NCI-H82 treated with DMSO at 0.1 percent for 48 hours (cell line): ENCODE data around the gene SEMA3C.

Source experiments
- DNase-seq: peaks from one replicate; lab custom pipeline; 2025; ENCODE audit not compliant: unreplicated experiment; lab: John Stamatoyannopoulos, UW

SEMA3C gene

DNA sequence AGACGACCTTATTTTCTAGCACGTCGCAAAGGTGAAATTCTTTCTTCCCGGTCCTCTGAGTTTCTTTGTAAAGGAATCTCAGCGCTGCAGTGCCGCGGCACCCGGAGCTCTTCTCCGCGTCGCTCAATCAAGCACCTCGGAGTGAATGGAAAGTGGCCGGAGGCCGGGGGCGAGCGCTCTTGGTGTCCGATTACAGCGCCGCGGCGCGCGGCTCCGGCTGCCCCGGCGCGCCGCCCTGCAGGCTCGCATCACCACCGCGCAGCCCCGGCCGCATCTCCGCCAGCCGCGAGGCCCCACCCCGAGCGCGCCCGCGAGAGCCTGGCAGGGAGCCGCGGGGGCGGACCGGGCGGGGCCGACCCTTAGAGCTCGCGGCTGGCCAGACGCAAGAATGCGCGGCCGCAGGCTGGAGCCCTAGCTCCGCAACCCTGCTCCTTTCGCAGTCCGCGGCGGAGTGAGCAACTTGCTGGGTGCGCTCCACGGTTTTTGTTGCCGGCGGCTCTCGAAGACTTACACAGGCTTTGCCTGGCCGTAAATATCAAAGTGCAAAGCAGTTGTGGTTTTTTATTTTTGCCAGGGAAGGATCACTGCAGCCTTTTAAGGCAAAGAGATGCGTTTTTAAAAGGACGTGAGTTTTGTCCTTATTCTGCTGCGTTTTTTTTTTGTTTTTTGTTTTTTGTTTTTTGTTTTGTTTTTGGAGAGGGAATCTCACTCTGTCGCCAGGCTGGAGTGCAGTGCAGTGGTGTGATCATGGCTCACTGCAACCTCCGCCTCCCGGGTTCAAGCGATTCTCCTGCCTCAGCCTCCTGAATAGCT is at the start of gene SEMA3C:
SEMA3C (minus strand) TSS at position 143 of the 813 bp plus-strand sequence. CDS start 2,270 bp downstream, outside the sequence.
- peak; percentile 55 for DNase-seq

DNA sequence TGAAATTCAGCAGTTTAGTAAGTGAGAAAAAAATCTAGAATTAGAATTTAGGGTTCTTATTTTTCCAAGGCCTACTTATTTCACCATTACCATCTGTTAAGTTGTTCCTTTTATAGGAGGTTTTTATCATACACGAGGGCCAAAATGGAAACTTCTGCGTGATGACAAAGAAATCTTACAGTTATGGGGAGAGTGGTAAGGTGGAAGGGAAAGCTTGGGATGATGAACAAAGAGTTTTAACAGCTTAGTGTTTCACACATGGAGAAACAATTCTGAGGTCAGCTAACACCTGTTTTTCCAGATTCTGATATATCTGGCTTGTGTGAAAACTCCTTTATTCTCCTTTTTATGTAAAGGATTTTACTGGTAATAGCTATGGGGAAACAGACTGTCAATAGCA is 49.8 kb upstream of the SEMA3C start:
- DNase-seq, result no peak

DNA sequence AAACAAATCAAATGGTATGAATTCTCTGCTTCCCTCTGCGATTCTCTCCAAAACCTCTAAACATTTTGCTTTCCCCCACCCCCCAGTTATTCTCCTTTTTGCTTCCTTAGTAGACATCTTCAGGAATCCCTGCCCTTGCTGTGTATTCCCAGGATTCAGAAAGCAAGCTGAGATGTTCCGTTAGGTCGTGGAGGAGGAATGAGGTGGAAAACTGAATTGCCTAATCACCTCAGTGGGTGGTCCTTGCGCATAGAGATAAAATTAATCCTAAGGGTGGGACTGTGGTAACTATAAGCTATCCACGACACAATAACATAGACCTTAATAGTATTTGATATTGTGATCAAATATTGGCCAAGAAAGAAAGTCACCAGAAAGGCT is 49.1 kb upstream of the SEMA3C start:
- no peak for DNase-seq

DNA sequence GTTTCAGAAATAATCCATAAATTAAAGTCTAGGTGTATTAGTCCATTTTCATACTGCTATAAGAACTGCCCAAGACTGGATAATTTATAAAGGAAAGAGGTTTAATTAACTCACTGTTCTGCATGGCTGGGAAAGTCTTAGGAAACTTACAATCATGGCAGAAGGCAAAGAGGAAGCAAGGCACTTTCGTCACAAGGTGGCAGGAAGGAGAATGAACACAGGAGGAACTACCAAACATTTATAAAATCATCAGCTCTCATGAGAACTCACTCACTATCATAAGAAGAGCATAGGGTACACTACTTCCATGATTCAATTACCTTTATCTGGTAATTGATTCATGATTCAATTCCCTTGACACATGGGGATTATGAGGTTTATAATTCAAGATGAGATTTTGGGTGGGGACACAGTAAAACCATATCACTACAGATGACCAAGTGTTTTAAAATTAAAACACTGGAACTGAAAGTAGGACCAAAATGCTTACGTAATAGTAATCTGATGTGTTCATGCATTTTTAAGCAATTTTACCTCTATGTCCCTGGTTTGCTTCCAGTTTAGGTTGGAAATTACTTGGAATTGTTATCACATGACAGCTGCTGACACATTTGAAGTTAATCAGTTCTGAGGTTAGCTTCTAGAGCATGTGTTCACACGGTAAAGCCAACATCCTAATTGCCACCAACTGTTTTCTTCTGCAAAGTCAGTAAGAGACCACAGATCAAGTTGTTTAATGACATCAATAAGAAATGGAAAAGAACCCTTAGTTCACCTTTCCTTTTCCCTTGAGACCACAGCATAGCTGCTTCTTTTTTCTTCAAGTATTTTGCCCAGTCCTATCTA is 48.4 kb upstream of the SEMA3C start:
- DNase-seq, result peak; percentile 46

DNA sequence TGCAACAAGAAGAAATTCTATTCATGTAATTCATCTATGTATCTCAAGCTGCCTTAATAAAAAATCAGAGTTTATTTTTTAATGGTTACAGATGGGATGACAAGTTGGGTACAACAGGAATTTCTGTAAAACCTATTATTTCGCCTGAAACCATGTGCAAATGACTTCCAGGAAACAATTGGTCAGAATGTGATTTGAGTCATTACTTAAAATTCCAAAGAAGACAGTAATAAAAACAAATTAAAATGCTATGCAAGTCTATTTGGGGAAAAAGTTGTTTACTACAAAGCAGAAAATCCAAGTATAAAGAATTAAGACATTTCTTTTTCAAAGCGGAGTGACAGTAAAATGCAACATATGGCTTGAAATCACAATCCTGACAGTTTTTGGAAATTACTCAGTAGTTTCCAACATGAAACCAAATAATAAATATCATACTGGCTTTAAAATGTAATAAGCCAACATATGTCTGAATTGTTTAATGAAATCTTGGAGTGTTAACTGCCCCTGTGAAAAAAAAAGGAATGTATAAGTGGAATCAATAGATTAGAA is 41.5 kb upstream of the SEMA3C start:
- DNase-seq, result no peak

DNA sequence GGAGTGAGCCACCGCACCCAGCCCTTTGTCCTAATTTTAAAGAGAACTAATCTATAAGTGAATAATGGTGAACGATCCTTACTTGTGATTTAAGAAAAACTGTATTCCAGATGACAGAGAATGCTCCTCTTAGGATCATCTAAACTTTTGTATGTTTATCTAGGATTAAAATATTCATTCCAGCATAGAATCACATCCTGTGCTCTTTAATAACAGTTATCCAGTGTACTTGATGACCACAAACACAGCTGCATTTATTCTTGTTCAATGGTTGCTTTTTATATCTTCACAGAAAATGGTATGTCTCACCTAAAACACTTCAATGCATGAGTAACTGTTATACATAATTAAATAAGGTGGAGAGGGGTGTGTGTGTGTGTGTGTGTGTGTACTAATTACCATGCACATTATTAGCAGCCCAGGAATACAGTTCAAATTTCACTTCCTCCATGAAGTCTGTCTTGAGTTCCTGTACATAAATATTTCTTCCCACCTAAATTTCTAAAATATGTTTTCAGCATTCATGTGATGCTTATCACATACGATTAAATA is 38.5 kb upstream of the SEMA3C start:
- no peak for DNase-seq

DNA sequence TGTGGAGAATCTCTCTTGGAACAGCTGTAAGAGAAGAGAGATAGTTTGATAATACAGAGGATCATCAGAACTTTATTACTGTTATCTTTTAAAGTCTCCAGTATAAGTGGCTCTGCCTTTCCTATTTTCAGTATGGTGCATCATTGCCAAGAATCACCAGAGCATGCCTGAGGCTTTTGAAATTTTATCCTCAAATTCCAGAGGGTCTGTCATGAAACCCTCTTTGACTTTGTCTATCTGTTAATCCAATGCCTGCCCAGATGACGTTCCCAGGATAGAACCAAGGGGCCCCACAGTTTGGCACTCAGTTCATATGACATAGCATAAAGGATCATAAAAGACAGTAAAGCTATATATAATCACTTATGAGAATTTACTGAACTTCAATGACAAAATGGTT is 35.3 kb upstream of the SEMA3C start:
- no peak for DNase-seq

DNA sequence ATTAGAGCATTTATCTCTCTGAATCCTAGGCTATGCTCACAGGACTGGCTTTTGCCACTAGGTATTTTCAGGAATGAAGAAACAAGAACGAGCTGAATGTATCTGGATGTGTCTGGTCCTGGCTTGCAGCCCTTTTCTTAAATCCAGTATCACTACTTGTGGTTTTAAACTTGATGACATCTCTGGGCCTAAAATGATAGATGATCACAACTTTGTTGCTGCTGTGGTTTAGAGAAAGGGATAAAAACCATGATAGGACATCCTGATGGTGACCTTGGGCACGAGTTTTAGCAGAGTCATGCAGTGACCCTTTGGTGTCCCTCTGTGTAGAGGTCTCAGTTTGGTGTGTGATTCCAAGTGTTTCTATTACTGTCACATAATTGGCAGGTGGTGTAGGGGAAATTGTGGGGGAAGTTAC is 31.7 kb upstream of the SEMA3C start:
- no peak for DNase-seq

DNA sequence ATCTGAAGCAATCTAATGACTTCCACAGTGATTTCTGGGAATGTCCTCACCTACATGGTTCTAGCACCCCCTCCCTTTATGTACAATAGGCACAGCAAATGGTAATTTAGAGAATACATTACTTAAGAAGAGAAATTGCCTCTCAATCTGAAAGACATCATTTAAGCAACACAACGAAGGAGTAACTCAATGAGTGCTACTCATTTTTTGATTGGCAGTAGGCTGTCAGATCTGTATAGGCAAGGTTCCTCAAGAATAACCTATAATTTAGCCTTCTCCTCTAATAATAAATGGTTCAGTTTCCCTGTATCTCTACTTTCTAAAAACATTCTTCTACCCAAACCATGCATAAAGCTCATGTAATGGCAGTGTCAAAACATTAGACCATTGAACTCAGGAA is 30.6 kb upstream of the SEMA3C start:
- DNase-seq, result no peak

DNA sequence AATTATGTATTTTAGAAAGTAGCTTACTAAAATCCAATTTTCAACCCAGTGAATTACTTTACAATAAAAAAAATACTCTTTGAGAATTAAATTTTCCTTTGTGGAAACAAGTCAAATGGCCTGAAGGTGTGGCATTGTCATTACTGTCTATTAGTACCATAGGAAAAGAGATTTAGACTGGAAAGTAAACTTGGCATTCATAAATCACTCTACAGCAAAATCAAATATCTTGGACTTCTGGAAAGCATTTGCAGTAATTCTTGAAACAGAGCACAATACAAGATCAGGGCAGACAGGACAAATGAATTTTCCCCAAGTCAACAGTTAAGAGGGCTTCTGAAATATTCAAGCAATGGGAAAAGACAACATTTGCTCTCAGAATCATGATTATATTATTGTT is 28.0 kb upstream of the SEMA3C start:
- no peak for DNase-seq

DNA sequence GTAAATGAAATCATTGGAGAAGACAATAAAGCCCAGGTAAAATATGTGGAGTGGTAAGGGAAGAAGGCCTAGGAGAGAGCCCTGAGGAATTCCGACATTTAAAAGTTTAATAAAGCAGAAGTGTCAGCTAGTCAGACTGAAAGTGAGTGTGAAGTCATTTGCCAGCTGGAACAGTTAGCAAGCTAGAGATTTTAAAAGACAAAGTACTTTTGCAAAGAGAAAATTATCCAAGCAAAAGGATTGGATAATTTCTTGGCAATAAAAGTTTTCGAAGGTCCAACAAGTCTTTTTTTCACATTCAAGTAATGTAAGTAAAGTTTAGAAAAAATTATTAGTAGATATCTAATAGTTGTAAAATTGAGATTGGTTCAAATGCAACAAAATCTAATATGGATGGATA is 27.1 kb upstream of the SEMA3C start:
- DNase-seq, result no peak

DNA sequence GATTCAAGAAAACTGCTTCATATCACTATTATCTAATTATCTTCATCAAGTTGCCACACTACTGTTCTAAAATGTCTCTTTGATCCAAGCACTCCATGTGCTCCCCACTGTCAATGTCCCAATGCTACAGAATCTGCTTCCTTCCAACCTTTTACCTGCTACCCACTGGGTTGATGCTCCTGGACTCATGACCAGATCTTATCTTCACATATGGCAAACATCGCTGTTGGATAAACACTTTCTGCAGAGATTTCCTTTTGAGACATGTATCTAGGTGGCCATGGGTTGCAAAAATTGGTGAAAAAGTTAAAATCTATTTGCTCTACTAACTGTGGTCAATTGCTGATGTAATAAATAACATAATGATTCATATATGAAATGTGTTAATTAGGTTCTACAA is 24.5 kb upstream of the SEMA3C start:
- no peak for DNase-seq

DNA sequence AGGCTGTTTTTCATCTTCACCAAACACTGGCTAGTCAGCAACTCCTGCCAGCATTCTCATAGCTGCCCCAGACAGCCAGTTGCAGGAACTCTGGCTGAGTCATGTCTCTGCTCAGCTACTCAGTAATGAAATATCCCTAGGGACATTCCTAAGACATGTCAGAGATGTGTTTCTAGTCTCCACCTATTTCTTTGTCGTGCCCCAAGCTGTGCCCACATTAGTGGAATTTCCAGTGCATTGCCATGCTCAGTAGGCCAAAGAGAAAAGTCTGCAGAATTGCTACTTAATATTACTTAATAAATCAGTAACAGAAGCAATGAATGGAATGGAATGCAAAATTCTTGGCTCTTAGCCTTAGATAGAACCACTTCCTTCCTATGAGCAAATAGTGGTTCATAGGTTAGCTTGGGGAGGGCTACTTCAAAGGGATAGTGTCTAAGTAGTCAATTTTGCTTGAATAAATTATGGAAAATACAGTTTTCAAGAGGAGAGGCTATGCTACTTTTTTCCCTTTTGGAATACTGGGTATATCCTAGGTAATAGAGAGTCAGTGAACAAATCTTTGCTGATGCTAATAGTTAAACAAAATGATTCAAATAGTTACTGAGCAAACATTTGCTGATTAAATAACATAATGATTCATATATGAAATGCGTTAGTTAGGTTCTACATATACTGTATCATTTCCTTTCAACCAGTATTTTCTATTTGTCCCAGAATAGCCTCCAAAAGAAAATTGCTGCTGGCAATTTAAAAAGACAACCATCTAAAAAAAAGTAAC is 23.6 kb upstream of the SEMA3C start:
- no peak for DNase-seq

DNA sequence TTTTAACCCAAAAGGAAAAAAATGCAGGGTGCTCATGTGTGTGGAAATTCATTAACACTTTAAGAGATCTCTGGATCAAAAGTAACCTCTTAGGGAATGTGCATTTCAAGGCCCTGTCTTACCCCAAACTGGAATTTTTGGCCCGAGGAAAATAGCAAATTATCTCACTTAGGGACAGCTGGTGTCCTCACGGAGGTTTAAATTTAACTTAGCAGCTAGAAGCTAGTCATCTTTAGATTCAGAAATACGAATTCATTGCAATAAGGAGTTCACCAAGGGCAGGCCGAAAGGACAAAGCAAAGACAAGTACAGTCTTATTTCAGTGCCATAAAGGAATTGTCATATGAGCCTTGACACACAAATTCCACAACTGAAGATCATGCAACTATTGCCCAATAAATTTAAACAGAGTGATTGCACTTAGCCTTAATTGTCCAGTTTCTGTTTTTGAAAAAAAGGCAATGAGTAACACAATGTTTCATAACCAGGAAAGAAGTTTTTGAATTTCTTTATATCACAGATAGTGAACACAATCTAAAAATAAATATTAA is 22.4 kb upstream of the SEMA3C start:
- no peak for DNase-seq

DNA sequence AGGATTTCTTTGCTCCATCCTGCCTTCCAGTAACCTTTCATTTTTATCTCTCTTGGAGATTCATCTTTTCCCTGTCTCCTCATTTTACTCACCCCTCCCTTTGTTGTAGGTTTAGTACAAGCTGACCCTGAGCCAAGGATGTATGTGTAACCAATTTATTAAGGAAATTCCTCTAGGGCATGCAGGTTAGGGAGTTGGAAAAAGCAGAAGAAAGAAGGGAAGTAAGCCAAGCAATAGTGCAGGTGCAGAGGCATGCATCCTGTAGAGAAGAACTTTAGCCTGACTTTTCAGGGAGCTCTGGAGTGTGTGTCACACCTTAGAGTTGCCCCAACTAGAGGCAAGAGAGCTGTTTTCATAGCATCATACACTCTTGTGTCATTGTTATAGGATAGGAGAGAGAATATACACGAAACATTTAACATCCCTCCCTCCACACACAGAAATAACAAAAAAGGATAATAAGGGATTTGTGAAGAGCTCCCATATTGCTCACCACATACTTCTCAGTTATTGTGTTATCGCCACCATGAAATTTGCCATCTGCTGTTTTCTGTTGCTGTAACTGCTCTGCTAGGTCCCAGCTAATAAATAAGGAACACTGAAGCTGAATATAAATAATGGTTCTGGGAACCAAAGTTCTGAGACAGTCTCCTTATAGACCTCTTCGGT is 21.8 kb upstream of the SEMA3C start:
- no peak for DNase-seq

DNA sequence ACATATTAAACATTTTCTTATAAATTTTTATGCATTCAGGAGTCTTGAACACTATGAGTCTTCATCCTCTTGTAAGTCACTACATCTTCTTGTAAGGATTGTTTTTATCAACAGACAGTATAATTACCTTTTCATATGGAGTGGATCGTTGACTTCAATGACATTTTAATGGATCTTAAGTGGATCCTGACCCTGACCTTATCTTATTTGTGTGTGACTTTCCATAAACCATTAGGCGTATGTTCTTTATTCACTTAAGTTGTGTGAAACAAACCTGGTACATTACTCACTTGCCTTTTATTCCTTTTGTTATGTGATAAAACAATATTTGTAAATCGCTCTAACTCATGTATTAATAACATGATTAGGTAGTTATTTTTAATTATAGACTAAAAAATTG is 18.5 kb upstream of the SEMA3C start:
- DNase-seq, result no peak

DNA sequence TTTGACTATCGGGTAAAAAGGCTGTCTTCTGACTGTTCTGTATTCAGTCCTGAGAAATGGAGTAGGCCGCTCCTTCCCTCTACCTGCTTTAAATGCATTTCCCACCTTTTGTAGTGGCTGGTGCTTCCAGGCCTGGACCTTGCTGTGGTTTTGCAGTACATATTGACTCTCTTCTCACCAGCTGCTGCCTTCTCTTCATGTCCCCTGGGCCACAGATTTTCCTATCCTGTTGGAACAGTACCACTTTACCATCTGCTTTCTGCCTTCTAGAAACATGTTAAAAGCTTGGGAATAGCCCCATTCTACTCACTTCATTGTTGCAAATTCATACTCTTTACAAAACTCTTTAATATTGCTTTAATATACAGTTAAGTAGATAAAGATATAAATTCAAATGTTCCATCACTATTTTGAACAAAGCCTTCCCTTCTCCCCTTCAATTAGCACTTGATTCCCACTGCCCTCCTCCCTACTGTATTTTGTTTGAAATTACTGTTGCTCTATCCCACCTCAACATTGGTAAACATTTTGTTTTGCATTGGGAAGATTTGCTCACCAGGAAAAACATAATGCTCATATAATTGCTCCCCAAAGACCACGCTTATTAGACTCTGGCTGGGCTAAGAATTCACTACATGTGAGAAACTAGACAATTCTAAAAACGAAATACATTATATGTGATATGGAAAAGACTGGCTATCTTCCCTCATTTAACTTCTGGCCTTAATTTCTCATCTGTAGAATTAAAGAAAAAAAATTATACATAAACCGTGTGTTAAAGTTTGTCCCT is 17.3 kb upstream of the SEMA3C start:
- DNase-seq, result no peak

DNA sequence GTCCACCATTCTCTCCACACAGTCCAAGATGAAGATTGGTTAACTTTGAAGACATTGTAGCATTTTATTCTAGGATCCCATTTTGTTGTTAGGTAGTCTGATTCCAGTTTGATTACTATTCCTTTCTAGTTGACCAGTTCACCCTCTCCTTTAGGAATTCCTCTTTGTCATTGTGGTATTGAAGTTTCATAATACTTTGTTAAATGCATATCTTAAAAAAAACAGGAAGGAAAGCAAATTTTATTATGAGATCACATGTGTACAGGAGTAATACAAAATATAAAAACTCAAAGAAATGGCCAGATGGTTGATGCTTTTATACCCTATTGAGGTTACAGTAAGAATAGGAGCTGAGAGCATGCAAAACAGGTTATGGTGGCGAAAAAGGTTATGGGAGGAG is 15.5 kb upstream of the SEMA3C start:
- no peak for DNase-seq

DNA sequence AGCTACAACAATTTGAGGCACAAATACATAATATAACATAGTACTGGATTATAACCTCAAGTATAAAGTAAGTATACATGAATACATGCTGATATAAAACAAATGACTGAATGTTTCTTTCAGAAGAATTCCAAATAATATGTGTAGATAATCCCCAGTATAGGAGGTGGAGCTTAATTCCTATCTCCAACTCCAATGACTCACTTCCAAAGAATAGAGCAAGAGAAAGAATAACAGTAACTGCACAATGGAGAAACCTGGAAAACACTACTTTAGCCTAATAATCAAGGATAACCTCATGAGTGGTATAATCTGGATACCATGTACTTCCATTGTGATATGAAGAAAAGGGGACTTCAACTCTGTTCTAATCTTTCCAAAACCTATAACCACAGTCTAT is 13.7 kb upstream of the SEMA3C start:
- DNase-seq, result no peak
